H1 (cell line): ENCODE data around the gene MRM2. TPM values are rescaled to one million over a fixed set of nuclear protein-coding genes. Genes with fewer than 3 reads are reported as not detected.

Experiments
- POU5F1 ChIP-seq: IDR thresholded peaks from 2 replicates; pipeline ENCODE4 v1.6.1; 2011; ENCODE audit warnings: low read depth, mild to moderate bottlenecking, low read length, moderate library complexity
- SAP30 ChIP-seq: fragments of 300-600 bp; sonication (generic); IDR thresholded peaks from 2 replicates; pipeline ENCODE4 v1.7.1; 2012; ENCODE audit warnings: low read length, moderate library complexity, mild to moderate bottlenecking, inconsistent platforms; ENCODE audit not compliant: insufficient read depth, insufficient replicate concordance
- TAF1 ChIP-seq: IDR thresholded peaks from 2 replicates; pipeline ENCODE4 v1.6.1; 2011; ENCODE audit warnings: mild to moderate bottlenecking, low read depth, low read length
- TAF7 ChIP-seq: optimal IDR thresholded peaks from 2 replicates; pipeline ENCODE3; 2011; ENCODE audit warnings: low read depth, mild to moderate bottlenecking, inconsistent platforms, low read length, moderate library complexity, borderline replicate concordance
- polyA plus RNA-seq, 7 experiments: library from polyadenylated mRNA; depleted of rRNA in 3 of 7; stranded (reverse) in 5 of 7; unstranded in 2 of 7; fragments of >200 nt in 5 of 7; fragments of 200-250 nt in 2 of 7; gene quantifications; 1 replicate in 5 of 7; 2 replicates in 1 of 7; 4 replicates in 1 of 7; pipeline versions ENCODE4 v1.2.1 to v1.2.3, GENCODE V29; 2011 to 2013; ENCODE audit warnings: missing spikeins in 2 of 7, mixed read lengths in 2 of 7
- total RNA-seq: library from RNA; stranded (reverse); fragmentation: NEBNext Ultra II Directional; extraction: Animal tissue kit (Norgen Biotek cat#: 25700); gene quantifications from 2 replicates; pipeline ENCODE4 v1.2.1, GENCODE V29; 2021
- TF ChIP-seq, protein P1 (sequence below), 3 experiments: IDR thresholded peaks; 1 replicate in 2 of 3; 2 replicates in 1 of 3; pipeline versions ENCODE4 v1.5.1 to v1.6.1; 2011; ENCODE audit warnings: low read length in 3 of 3, mild to moderate bottlenecking in 3 of 3, inconsistent platforms in 2 of 3, low read depth in 1 of 3, moderate library complexity in 1 of 3; ENCODE audit not compliant: insufficient read depth in 1 of 3; ENCODE audit errors: control extremely low read depth in 1 of 3

Gene MRM2
- total and polyA plus RNA-seq, 2 of the 8 experiments (the other 6 are each of a cell fraction or from before 2014, with no cell fraction given) = 17.2 to 38.6 TPM

DNA sequence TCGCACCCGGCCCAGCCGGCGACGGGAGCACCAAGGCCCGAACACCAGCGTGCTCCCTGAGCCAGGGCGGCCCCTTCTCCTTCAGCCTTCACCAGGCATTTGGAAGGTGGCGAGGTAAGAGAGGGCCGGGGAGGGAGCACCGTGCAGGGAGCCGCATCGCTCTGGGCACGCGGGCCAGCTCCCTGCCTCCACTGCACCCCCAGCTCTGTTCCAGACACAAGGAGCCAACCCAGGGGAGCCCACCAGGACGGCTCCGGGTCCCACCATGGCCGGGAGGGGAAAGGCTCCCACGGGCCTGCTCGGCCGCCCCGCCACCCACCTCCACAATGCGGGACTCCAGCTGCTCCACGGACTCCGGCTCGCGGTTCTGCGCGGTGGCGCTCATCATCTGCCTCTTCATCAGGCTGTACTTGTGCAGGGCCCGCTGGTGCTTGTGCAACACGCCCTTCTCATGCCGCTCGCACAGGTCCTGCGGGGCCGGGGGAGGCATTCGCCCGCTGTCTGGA lies 15.1 kb upstream of the MRM2 start (continued):
- TF ChIP-seq TAF1 = no peak
- no peak for TF ChIP-seq SAP30
- no peak for TF ChIP-seq POU5F1
- TF ChIP-seq TAF7 = no peak
- TF ChIP-seq, protein P1, sequence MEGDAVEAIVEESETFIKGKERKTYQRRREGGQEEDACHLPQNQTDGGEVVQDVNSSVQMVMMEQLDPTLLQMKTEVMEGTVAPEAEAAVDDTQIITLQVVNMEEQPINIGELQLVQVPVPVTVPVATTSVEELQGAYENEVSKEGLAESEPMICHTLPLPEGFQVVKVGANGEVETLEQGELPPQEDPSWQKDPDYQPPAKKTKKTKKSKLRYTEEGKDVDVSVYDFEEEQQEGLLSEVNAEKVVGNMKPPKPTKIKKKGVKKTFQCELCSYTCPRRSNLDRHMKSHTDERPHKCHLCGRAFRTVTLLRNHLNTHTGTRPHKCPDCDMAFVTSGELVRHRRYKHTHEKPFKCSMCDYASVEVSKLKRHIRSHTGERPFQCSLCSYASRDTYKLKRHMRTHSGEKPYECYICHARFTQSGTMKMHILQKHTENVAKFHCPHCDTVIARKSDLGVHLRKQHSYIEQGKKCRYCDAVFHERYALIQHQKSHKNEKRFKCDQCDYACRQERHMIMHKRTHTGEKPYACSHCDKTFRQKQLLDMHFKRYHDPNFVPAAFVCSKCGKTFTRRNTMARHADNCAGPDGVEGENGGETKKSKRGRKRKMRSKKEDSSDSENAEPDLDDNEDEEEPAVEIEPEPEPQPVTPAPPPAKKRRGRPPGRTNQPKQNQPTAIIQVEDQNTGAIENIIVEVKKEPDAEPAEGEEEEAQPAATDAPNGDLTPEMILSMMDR (IDR thresholded peaks at IDR 0.05; ENCODE audit: control extremely low read depth in 1 of 3, insufficient read depth in 1 of 3, low read depth in 1 of 3, low read length in 3 of 3) = no peak
- TF ChIP-seq, all 59 proteins: peak for 0
